D341Med (cell line): ENCODE measurements around the gene SLC25A45.
A peak's percentile ranks its signal among the peaks of the same experiment; 100 is the strongest.

Experiments
- DNase-seq: peaks from one replicate; pipeline ENCODE4 v3.0.0; 2012; ENCODE audit warnings: low spot score

Gene SLC25A45

GRCh38 chr11:65386307-65387140, 4.1 kb upstream of the SLC25A45 start, which contains the start of gene FRMD8:
Gene FRMD8, plus strand, starts transcription at chr11:65386637. Its CDS starts 400 bp downstream, at chr11:65387037.
- DNase-seq, result peak; percentile 98

- no peak for DNase-seq
These were observed 1.9 kb upstream of the SLC25A45 start for GRCh38 chr11:65384301-65384889.

- no peak for DNase-seq
These were observed 1.3 kb upstream of the SLC25A45 start for GRCh38 chr11:65383778-65384177.

GRCh38 chr11:65382804-65383368, 440 bp upstream of the SLC25A45 start:
- DNase-seq, result peak; percentile 64

GRCh38 chr11:65381716-65382032, 772 bp downstream of the SLC25A45 start:
- no peak for DNase-seq

- DNase-seq, result no peak
These were observed 1.9 kb downstream of the SLC25A45 start for GRCh38 chr11:65380460-65381119.

- DNase-seq, result no peak
These were observed 2.6 kb downstream of the SLC25A45 start for GRCh38 chr11:65379698-65380459.

GRCh38 chr11:65378928-65379638, 3.4 kb downstream of the SLC25A45 start:
- DNase-seq, result no peak

- no peak for DNase-seq
These were observed 4.1 kb downstream of the SLC25A45 start for GRCh38 chr11:65378208-65378927.

- no peak for DNase-seq
These were observed 4.7 kb downstream of the SLC25A45 start for GRCh38 chr11:65377777-65378176.

- DNase-seq, result no peak
These were observed 5.4 kb downstream of the SLC25A45 start for GRCh38 chr11:65377036-65377435.

- no peak for DNase-seq
These were observed 6.2 kb downstream of the SLC25A45 start for GRCh38 chr11:65376138-65376713.

GRCh38 chr11:65375012-65375411, 7.4 kb downstream of the SLC25A45 start:
- DNase-seq, result no peak

GRCh38 chr11:65373839-65374580, 8.4 kb downstream of the SLC25A45 start:
- DNase-seq, result no peak

GRCh38 chr11:65370659-65371049, 11.8 kb downstream of the SLC25A45 start:
- no peak for DNase-seq

- DNase-seq, result peak; percentile 83
These were observed 16.1 kb downstream of the SLC25A45 start for GRCh38 chr11:65366340-65366773.

- DNase-seq, result no peak
These were observed 18.7 kb downstream of the SLC25A45 start for GRCh38 chr11:65363770-65364169.

- DNase-seq, result no peak
These were observed 19.5 kb downstream of the SLC25A45 start for GRCh38 chr11:65362966-65363365.

GRCh38 chr11:65362320-65362931, 20.0 kb downstream of the SLC25A45 start:
- DNase-seq, result no peak
